Activated T-cell treated with anti-CD3 and anti-CD28 coated beads for 48 hours (primary cell): ENCODE results near the gene AUTS2.

Experiments used
- DNase-seq: peaks from one replicate; pipeline ENCODE4 v3.0.0-alpha.2; 2020; ENCODE audit warnings: low read depth

The AUTS2 gene

DNA sequence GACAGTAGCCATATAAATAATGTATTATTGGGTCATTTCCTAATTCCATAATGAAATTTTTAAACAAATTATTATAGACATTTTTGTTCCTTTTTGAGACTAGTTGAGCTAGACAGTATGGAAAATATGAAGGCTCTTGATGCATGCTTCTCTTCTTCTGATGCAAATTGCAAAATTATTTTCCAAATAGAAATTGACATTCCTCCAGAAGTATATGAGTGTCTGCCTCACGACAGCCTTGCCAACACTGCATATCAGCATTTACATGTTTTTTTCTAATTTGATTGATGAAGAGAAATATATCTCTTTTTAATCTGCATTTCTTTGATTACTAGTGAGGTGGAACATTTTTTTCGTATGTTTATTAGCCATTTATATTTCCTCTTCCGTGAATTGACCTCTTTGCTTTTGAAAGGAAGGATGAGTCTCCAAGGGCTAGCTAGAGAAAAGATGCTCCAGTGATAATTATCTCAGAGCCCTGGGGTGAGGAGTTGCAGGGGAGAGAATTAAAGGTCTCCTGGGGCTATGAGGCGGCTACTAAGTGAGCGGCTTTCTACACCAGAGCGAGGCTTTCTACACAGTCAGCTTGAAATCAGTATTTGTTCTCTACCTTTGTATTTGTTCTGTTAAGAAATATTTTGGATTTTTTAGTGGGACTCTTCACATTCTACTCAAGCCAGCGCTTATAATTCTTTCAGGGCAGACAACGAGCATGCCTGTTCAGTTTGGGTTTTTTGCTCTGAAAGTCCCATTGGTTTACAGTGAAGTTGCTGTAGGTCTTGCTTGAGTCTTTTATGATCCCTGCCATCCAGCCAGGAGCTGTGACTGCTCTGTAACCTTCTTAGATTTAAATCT is 821.5 kb downstream of the AUTS2 start:
- no peak for DNase-seq

GRCh38 chr7:70420381-70420662 is 822.0 kb downstream of the AUTS2 start:
- DNase-seq, result no peak

- DNase-seq, result no peak
Measured at GRCh38 chr7:70421319-70421718, 823.0 kb downstream of the AUTS2 start.

GRCh38 chr7:70426249-70426880 is 828.1 kb downstream of the AUTS2 start:
- no peak for DNase-seq

GRCh38 chr7:70432567-70433001 is 834.3 kb downstream of the AUTS2 start:
- no peak for DNase-seq

DNA sequence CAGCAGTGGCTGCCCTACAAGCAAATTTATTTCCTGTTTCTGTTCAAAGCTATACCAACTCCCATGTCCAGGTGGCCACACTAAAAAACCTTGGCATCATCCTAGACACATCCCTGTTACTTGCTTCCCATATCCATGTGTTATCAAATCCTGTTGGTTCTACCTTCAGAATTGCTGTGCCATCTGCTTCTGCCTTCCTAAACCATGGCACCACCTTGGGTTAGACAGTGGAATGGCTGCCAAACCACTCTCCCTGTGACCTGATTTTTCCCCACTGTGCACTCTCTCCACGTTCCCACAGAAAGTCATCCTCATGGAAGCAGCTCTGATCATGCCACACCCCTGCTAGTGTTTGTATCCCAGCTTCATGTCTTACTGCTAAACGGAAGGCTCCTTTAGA is 836.1 kb downstream of the AUTS2 start:
- no peak for DNase-seq

GRCh38 chr7:70434821-70435220 is 836.5 kb downstream of the AUTS2 start:
- DNase-seq, result no peak

GRCh38 chr7:70435634-70436033 is 837.4 kb downstream of the AUTS2 start:
- no peak for DNase-seq

- no peak for DNase-seq
Measured at GRCh38 chr7:70436790-70437350, 838.6 kb downstream of the AUTS2 start.

DNA sequence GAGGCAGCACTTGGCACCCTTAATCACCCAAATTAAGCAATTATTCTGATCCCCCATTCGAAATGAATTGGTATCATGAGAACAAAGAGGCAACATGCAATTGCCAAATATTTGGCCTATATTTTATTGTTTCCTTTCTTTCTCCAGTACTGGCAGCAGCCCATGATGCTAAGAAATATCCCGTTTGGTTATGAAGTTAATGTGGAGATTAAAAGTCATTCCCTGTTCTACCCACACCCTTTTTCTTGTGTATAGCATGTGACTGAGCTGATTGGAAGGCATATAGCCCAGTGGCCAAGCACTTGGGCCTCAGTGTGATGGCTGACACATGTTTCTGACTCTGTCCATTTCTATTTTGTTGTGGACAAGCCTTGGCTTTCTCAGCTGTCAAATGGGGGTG is 841.4 kb downstream of the AUTS2 start:
- no peak for DNase-seq

DNA sequence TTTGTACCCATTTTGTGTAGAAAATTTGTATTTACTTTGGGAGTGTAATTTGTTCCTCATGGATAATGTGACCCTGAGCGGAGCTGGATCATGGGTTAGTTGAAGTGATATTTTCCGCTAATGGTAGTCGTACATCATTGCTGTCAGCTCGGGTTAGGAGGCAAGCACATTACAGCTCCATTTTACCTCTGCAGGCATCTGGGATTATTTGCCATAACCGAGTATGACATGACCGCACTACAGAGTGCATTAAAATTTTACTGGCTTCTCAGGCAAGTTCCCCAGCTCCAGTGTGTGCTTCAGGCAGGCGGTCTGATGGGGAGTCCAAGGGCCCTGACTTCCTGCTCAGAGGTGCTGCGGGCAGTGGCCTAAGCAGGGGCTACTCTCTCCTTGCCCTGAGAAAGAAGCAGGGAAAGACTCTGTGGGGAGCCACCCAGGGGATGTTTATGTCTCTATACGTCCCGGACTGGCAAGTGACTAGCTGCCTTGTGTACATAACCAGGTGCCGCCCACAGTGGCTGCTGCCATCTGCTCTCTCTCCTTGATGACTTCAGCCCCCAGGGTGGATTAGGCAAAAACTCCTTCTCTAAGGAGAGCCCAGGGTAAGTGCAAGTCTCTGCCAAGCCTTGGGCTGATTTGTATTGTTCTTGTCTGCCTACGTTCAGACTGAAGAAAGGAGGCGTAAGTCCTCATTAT is 848.3 kb downstream of the AUTS2 start:
- no peak for DNase-seq

DNA sequence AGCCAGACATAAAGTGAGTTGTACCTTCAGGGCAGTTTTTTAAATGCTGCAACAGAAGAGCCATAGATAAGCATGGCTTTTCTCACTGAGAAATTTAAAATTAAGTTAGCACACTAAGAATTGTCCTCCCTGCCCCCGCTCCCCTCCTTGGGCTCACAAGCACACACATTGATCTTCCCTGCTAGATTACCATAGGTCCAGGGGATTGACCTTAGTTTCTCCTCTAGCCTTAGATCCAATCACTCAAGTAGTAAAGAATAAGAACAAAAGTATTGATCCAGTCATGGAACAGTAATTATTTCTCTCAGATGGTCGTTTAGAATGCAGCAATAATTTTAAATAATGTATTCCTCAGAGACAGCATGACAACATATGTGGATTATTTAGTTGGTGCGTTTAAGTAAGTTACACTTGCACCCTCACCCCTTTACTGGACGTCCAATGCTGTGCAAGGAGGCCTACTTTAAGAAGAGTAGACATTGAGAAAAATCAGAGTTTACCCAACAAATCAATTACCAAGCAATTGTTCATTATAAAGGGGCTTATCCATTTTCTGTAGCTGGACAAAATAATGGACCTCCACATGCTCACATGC is 850.1 kb downstream of the AUTS2 start:
- DNase-seq, result no peak

GRCh38 chr7:70450731-70451130 is 852.5 kb downstream of the AUTS2 start:
- no peak for DNase-seq

- DNase-seq, result no peak
Measured at GRCh38 chr7:70455925-70456324, 857.6 kb downstream of the AUTS2 start.

GRCh38 chr7:70456719-70457118 is 858.4 kb downstream of the AUTS2 start:
- no peak for DNase-seq

DNA sequence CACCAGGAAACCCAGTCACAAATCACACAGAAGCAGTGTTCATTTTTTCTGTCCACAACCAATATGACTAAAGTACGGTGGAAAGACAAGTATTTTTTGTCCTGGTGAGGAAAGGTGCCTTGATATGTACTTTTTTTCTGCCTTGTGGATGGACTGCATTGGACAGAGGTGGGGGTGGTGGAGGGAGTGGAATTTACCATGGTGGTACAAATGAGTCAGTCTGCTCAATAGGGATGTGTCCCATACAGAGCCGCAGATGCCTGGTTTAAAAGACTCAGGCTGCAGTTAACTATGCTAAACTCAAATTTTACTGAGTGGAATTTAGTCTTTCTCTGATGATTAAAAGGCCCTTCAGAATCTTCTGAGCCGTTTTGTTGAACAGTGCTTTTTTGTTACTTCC is 859.2 kb downstream of the AUTS2 start:
- no peak for DNase-seq

DNA sequence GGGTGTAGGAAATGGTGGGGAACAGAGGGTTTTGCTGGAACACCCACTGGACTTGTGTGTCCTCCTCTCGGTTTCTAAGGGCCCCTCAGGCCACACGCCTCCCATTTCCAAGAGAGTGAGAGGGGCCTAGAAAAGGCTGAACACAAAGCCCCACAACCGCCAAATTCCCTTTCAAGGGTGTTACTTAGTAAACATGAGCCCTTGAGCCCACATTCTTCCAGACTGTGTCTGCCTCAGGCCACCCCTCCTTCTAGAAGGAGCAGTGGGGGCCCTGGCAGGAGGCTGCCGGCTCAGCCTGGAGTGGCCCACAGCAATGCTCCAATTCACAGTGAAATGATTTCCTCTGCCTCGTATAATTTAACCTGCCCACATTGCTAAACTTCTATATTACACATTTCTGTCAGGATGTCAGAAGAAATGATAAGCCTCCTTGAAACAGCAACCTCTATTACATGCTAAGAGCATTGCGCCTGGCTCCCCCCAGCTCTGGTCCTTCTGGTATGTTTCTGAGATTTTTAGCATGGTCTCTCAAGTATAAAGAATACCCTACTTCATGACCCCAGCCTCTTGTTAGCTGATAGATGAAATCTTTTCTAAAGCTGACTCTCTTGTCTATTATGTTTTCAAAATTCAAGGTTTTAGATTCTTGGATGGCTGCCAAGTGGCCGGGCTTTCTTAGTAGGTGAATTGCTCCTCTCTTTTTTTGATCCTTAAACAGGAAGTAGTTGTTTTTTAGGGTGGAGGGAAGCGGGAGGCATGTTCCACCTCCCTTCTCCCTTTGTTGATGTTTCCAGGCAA is 859.8 kb downstream of the AUTS2 start:
- DNase-seq, result no peak

GRCh38 chr7:70458745-70459144 is 860.5 kb downstream of the AUTS2 start:
- DNase-seq, result no peak

- DNase-seq, result no peak
Measured at GRCh38 chr7:70459546-70459945, 861.3 kb downstream of the AUTS2 start.

- no peak for DNase-seq
Measured at GRCh38 chr7:70460071-70460470, 861.8 kb downstream of the AUTS2 start.

- DNase-seq, result no peak
Measured at GRCh38 chr7:70460562-70460961, 862.3 kb downstream of the AUTS2 start.
